H1 (cell line): ENCODE results near the gene CXCL14. TPM values are rescaled to one million over a fixed set of nuclear protein-coding genes. Genes with fewer than 3 reads are reported as not detected.

Experiments
- SUZ12 ChIP-seq: fragments of 200-600 bp; sonication (generic); IDR thresholded peaks from 2 replicates; pipeline ENCODE4 v1.6.1; 2012; ENCODE audit warnings: mild to moderate bottlenecking, inconsistent platforms, low read length, moderate library complexity, mixed read lengths
- polyA plus RNA-seq, 7 experiments: library from polyadenylated mRNA; depleted of rRNA in 3 of 7; stranded (reverse) in 5 of 7; unstranded in 2 of 7; fragments of >200 nt in 5 of 7; fragments of 200-250 nt in 2 of 7; gene quantifications; 1 replicate in 5 of 7; 2 replicates in 1 of 7; 4 replicates in 1 of 7; pipeline versions ENCODE4 v1.2.1 to v1.2.3, GENCODE V29; 2011 to 2013; ENCODE audit warnings: missing spikeins in 2 of 7, mixed read lengths in 2 of 7
- total RNA-seq: library from RNA; stranded (reverse); fragmentation: NEBNext Ultra II Directional; extraction: Animal tissue kit (Norgen Biotek cat#: 25700); gene quantifications from 2 replicates; pipeline ENCODE4 v1.2.1, GENCODE V29; 2021

CXCL14 gene
- total and polyA plus RNA-seq, 2 of the 8 experiments (the other 6 are each of a cell fraction or from before 2014, with no cell fraction given): 1.5 to 1.8 TPM

GRCh38 chr5:135571902-135572301 is 6.9 kb downstream of the CXCL14 start (continued):
- no peak for TF ChIP-seq SUZ12
